ENCODE data around the gene HENMT1. TPM values are rescaled to one million over a fixed set of nuclear protein-coding genes. Genes with fewer than 3 reads are reported as not detected.

Gene HENMT1
- polyA plus RNA-seq, 1 of the 3 experiments (the other 2 are of a cell fraction): 0.03 TPM

- Histone ChIP-seq H3K9ac (no peak overlapping the region), H3K27ac (ENCODE audit: low read depth in 2 of 2, low read length in 1 of 2) (no peak overlapping the region), H3K4me3 (ENCODE audit: low read depth in 2 of 2, low read length in 1 of 2) (no peak overlapping the region), H3K4me2 (no peak overlapping the region), H3K9me3 (no peaks in the 10 kb centered on the region), H4K20me1 (ENCODE audit: insufficient read depth) (no peaks in the 10 kb centered on the region), H3F3A (replicated peaks; ENCODE audit: insufficient read depth) (peaks cover 15% of the 10 kb centered on the region), H2AFZ (ENCODE audit: low read depth) (no peak overlapping the region), H3K9me2 (no peaks in the 10 kb centered on the region), H3K36me3 (replicated peaks in 1 of 2; ENCODE audit: control insufficient read depth in 1 of 2, insufficient read depth in 2 of 2, low read length in 1 of 2) (peaks cover 6% of the 10 kb centered on the region in 2 experiments), H3K79me2 (ENCODE audit: insufficient read depth) (no peaks in the 10 kb centered on the region), H3K27me3 (ENCODE audit: insufficient read depth) (no peaks in the 10 kb centered on the region), H3K4me1 (ENCODE audit: control insufficient read depth in 1 of 2, insufficient read depth in 2 of 2, low read depth in 1 of 2, low read length in 1 of 2) (0 out of 4 replicates have a peak, but pooled peaks cover 0 to 12% of the 10 kb centered on the region in 2 experiments)
- TF ChIP-seq USF1 (IDR thresholded peaks at IDR 0.05; ENCODE audit: borderline replicate concordance, low read depth) (no peak), FOXM1 (IDR thresholded peaks at IDR 0.05; ENCODE audit: low read depth) (no peak), REST (IDR thresholded peaks at IDR 0.05; ENCODE audit: low read depth, low read length) (no peak), EZH2phosphoT487 (IDR thresholded peaks at IDR 0.05; ENCODE audit: borderline replicate concordance, low read depth) (no peak), PBX3 (IDR thresholded peaks at IDR 0.05) (no peak), GATA2 (CRISPR knock-in tag; IDR thresholded peaks at IDR 0.05) (no peak), MAX (IDR thresholded peaks at IDR 0.05; ENCODE audit: low read depth) (no peak), RCOR1 (IDR thresholded peaks at IDR 0.05; ENCODE audit: low read length) (no peak), RFX5 (IDR thresholded peaks at IDR 0.05; ENCODE audit: low read length) (no peak), RXRA (IDR thresholded peaks at IDR 0.05; ENCODE audit: borderline replicate concordance, low read depth) (no peak), POLR2AphosphoS5 (IDR thresholded peaks at IDR 0.05; ENCODE audit: low read depth, low read length) (no peak)
- ChIA-PET POLR2A (no interaction called here), CTCF (no interaction called here)
- WGBS (ENCODE audit: low lambda C conversion rate): 80% methylated on average over 3 of the region's 3 CpGs
- no peak for DNase-seq
These were observed 45.8 kb upstream of the HENMT1 start for GRCh38 chr1:108706643-108707042.

GRCh38 chr1:108704496-108704895, 43.6 kb upstream of the HENMT1 start:
- Histone ChIP-seq H2AFZ (ENCODE audit: low read depth) (no peak overlapping the region), H3K27ac (ENCODE audit: low read depth in 2 of 2, low read length in 1 of 2) (peak overlapping the region in 1 of 2 experiments; percentile 46; a peak in 1 of 4 replicates), H3K36me3 (replicated peaks in 1 of 2; ENCODE audit: control insufficient read depth in 1 of 2, insufficient read depth in 2 of 2, low read length in 1 of 2) (peaks cover 27 to 28% of the 10 kb centered on the region in 2 experiments), H4K20me1 (ENCODE audit: insufficient read depth) (no peaks in the 10 kb centered on the region), H3K9ac (no peak overlapping the region), H3K4me3 (ENCODE audit: low read depth in 2 of 2, low read length in 1 of 2) (no peak overlapping the region), H3K27me3 (ENCODE audit: insufficient read depth) (no peaks in the 10 kb centered on the region), H3K9me2 (no peaks in the 10 kb centered on the region), H3K4me2 (peak overlapping the region; percentile 41; the same call in 1 of the 2 replicates), H3K4me1 (ENCODE audit: control insufficient read depth in 1 of 2, insufficient read depth in 2 of 2, low read depth in 1 of 2, low read length in 1 of 2) (0 out of 4 replicates have a peak, but pooled peaks cover 0 to 12% of the 10 kb centered on the region in 2 experiments), H3K9me3 (no peaks in the 10 kb centered on the region), H3K79me2 (ENCODE audit: insufficient read depth) (no peaks in the 10 kb centered on the region), H3F3A (replicated peaks; ENCODE audit: insufficient read depth) (peaks cover 23% of the 10 kb centered on the region)
- ChIA-PET CTCF (interaction anchor here (1.3 kb wide), 1 partner anchor 11 kb away, joined by 3 read pairs; no protein-coding TSS in a partner anchor), POLR2A (no interaction called here)
- no peak for DNase-seq
- TF ChIP-seq FOSL2 (IDR thresholded peaks at IDR 0.05; ENCODE audit: borderline replicate concordance, low read depth): 0 out of 2 replicates have a peak, but pooled peaks have one; percentile 13
- TF ChIP-seq NFIC (IDR thresholded peaks at IDR 0.05; ENCODE audit: borderline replicate concordance): no peak
- no peak for TF ChIP-seq EZH2phosphoT487 (IDR thresholded peaks at IDR 0.05; ENCODE audit: borderline replicate concordance, low read depth)
- WGBS (ENCODE audit: low lambda C conversion rate): 57% methylated on average over 2 of the region's 2 CpGs
